ENCODE measurements around the gene TMUB1.

DNA sequence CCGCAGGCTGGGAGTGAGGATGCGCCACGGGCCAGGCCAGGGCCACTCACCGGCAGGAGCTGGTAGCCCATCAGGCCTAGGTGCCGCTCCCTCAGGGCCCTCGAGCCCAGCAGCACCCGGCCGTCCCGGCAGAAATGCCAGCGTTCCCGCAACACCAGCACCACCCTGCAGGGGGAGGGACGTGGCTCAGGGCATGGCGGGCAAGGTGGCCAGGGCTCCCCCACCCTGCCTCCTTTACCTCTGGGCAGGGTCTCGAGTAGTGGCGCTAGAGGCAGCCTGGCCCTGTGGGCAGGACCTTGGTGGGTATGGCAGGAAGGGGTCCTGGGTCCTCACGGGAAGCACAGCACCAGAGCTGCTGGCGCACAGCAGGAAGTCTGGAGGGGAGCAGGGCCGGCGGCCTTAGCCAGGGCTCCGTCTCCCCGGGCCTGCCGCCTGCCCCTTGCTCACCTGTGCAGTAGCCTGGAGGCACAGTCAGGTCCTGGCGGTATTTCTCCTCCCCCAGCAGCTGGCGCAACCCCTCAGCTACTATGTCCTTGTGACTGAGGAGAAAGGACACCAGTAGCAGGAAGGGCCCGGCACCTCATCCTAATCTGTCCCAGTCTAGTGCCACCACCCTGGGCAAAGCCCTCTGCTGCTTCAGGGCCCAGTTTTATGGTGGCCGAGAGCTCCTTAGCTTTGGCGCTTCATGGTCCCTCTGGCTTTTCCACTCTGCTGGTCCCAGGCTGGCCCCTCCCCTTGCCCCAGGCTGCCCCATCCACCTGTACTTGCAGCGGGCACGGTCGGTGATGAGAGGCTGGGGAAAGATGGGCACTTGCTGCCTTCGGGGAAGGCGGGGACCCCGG lies 6.2 kb downstream of the TMUB1 start:
- TF ChIP-seq CTCF (IDR thresholded peaks at IDR 0.05) (no peak), POLR2A (IDR thresholded peaks at IDR 0.05) (no peak)
